IMR-90 (cell line): ENCODE measurements around the gene AP3S1. TPM values are rescaled to one million over a fixed set of nuclear protein-coding genes. Genes with fewer than 3 reads are reported as not detected.

ENCODE experiments used
- ATAC-seq: fragments of 200-7000 bp; cut with Tn5 transposase; 2 replicates; pipeline ENCODE4 v1.9.1; 2020; ENCODE audit warnings: low read depth, mild to moderate bottlenecking, moderate library complexity
- BruUV-seq: library from RNA; stranded (reverse); fragments of 400-500 nt; replicated peaks from 2 replicates; lab custom pipeline; 2021; lab: Mats Ljungman, UMichigan
- CTCF ChIA-PET: fragments of 300-600 bp; formaldehyde crosslinking; extraction: SDS; loops from one replicate; lab custom pipeline; 2021; ENCODE audit warnings: antibody characterized with exemption; lab: Yijun Ruan, JAX
- POLR2A ChIA-PET: fragments of 300-600 bp; sonication (Branson Sonifier 250); formaldehyde crosslinking; loops from one replicate; lab custom pipeline; 2022; ENCODE audit warnings: antibody characterized with exemption; ENCODE audit not compliant: unreplicated experiment; lab: Charles Lee
- DNase-seq: peaks from one replicate; pipeline ENCODE4 v3.0.0; 2013
- H2AFZ ChIP-seq: replicated peaks from 2 replicates; pipeline ENCODE3; 2013; ENCODE audit warnings: low read length, mild to moderate bottlenecking; ENCODE audit not compliant: poor library complexity
- H2AK5ac ChIP-seq: 2 replicates; pipeline ENCODE4 v1.6.1; 2013; ENCODE audit warnings: low read depth, low read length, inconsistent platforms
- H2AK9ac ChIP-seq: replicated peaks from 2 replicates; pipeline ENCODE3; 2013; ENCODE audit warnings: mild to moderate bottlenecking, low read depth, low read length, moderate library complexity; ENCODE audit not compliant: poor library complexity
- H2BK120ac ChIP-seq: 2 replicates; pipeline ENCODE4 v1.6.1; 2013; ENCODE audit warnings: low read depth, low read length, inconsistent platforms
- H2BK15ac ChIP-seq: 3 replicates; pipeline ENCODE4 v1.6.1; 2013; ENCODE audit warnings: low read depth, low read length, inconsistent platforms
- H2BK20ac ChIP-seq: 2 replicates; pipeline ENCODE4 v1.6.1; 2013; ENCODE audit warnings: low read depth, mild to moderate bottlenecking, inconsistent platforms, low read length, moderate library complexity
- H2BK5ac ChIP-seq: 2 replicates; pipeline ENCODE4 v1.6.1; 2013; ENCODE audit warnings: mild to moderate bottlenecking, low read depth, low read length, inconsistent platforms; ENCODE audit not compliant: poor library complexity, severe bottlenecking
- H3K14ac ChIP-seq: replicated peaks from 2 replicates; pipeline ENCODE4 v1.6.1; 2013; ENCODE audit warnings: low read depth, low read length, inconsistent platforms
- H3K18ac ChIP-seq: 2 replicates; pipeline ENCODE4 v1.6.1; 2013; ENCODE audit warnings: low read depth, low read length, control low read depth
- H3K23ac ChIP-seq: 2 replicates; pipeline ENCODE4 v1.6.1; 2013; ENCODE audit warnings: low read depth, low read length, inconsistent platforms
- H3K27ac ChIP-seq: 2 replicates; pipeline ENCODE4 v1.5.1; 2013; ENCODE audit warnings: mild to moderate bottlenecking, control low read depth, low read length; ENCODE audit not compliant: insufficient read depth
- H3K27me3 ChIP-seq: 2 replicates; pipeline ENCODE4 v1.6.1; 2013; ENCODE audit warnings: low read length; ENCODE audit not compliant: control insufficient read depth, insufficient read depth
- H3K36me3 ChIP-seq: 2 replicates; pipeline ENCODE4 v1.6.1; 2013; ENCODE audit warnings: low read length, mixed read lengths; ENCODE audit not compliant: control insufficient read depth, insufficient read depth
- H3K4ac ChIP-seq: 2 replicates; pipeline ENCODE4 v1.6.1; 2013; ENCODE audit warnings: low read depth, low read length, inconsistent platforms
- H3K4me1 ChIP-seq: 2 replicates; pipeline ENCODE4 v1.6.1; 2013; ENCODE audit warnings: low read length, mixed read lengths; ENCODE audit not compliant: control insufficient read depth, insufficient read depth
- H3K4me2 ChIP-seq: 2 replicates; pipeline ENCODE4 v1.6.1; 2013; ENCODE audit warnings: low read depth, mild to moderate bottlenecking, control low read depth, low read length, moderate library complexity
- H3K4me3 ChIP-seq: 2 replicates; pipeline ENCODE4 v1.5.1; 2013; ENCODE audit warnings: low read depth, mild to moderate bottlenecking, control low read depth, low read length, moderate library complexity; ENCODE audit not compliant: insufficient read depth
- H3K56ac ChIP-seq: 2 replicates; pipeline ENCODE4 v1.6.1; 2013; ENCODE audit warnings: low read length, inconsistent platforms; ENCODE audit not compliant: insufficient read depth; ENCODE audit errors: extremely low read depth
- H3K79me1 ChIP-seq, 2 experiments: 2 replicates each; pipeline ENCODE4 v1.6.1; 2013; ENCODE audit warnings: low read length in 2 of 2, inconsistent platforms in 1 of 2, low read depth in 1 of 2
- H3K9ac ChIP-seq: 2 replicates; pipeline ENCODE4 v1.6.1; 2013; ENCODE audit warnings: low read depth, low read length, control low read depth
- H3K9me1 ChIP-seq: 2 replicates; pipeline ENCODE4 v1.6.1; 2013; ENCODE audit warnings: low read length, inconsistent platforms; ENCODE audit not compliant: insufficient read depth
- H3K9me3 ChIP-seq: 2 replicates; pipeline ENCODE4 v1.6.1; 2013; ENCODE audit warnings: low read length; ENCODE audit not compliant: control insufficient read depth, insufficient read depth
- H4K20me1 ChIP-seq: 2 replicates; pipeline ENCODE4 v1.6.1; 2013; ENCODE audit warnings: low read length, inconsistent platforms; ENCODE audit not compliant: insufficient read depth
- H4K5ac ChIP-seq: 2 replicates; pipeline ENCODE4 v1.6.1; 2013; ENCODE audit warnings: mild to moderate bottlenecking, low read depth, low read length, control low read depth
- H4K8ac ChIP-seq, 2 experiments: 2 replicates each; pipeline ENCODE4 v1.6.1; 2013; ENCODE audit warnings: low read depth in 2 of 2, low read length in 2 of 2, control low read depth in 1 of 2, inconsistent platforms in 1 of 2
- H4K91ac ChIP-seq: 2 replicates; pipeline ENCODE4 v1.6.1; 2013; ENCODE audit warnings: low read depth, low read length, inconsistent platforms; ENCODE audit not compliant: insufficient read depth
- BHLHE40 ChIP-seq: fragments of 150-350 bp; IDR thresholded peaks from 2 replicates; pipeline ENCODE4 v1.6.1; 2016; ENCODE audit warnings: mild to moderate bottlenecking, low read depth, low read length
- CEBPB ChIP-seq: IDR thresholded peaks from 2 replicates; pipeline ENCODE4 v1.6.1; 2012; ENCODE audit warnings: low read depth, low read length, improper control_type of control experiment
- CHD1 ChIP-seq: IDR thresholded peaks from 2 replicates; pipeline ENCODE4 v1.6.1; 2012; ENCODE audit warnings: low read depth, low read length, improper control_type of control experiment
- FOS ChIP-seq: fragments of 150-350 bp; IDR thresholded peaks from 2 replicates; pipeline ENCODE4 v1.6.1; 2016; ENCODE audit warnings: low read depth, low read length
- MAFK ChIP-seq: IDR thresholded peaks from 2 replicates; pipeline ENCODE4 v1.6.1; 2012; ENCODE audit warnings: low read depth, low read length, improper control_type of control experiment
- MXI1 ChIP-seq: IDR thresholded peaks from 2 replicates; pipeline ENCODE4 v1.6.1; 2012; ENCODE audit warnings: low read depth, mild to moderate bottlenecking, low read length, moderate library complexity, borderline replicate concordance
- NFE2L2 ChIP-seq: fragments of 150-350 bp; IDR thresholded peaks from 2 replicates; pipeline ENCODE4 v1.6.1; 2016; ENCODE audit warnings: low read depth, mild to moderate bottlenecking, low read length
- POLR2A ChIP-seq: IDR thresholded peaks from 2 replicates; pipeline ENCODE4 v1.6.1; 2012; ENCODE audit warnings: mild to moderate bottlenecking, low read depth, low read length
- RAD21 ChIP-seq: IDR thresholded peaks from 2 replicates; pipeline ENCODE4 v1.6.1; 2012; ENCODE audit warnings: low read length, improper control_type of control experiment
- RCOR1 ChIP-seq: IDR thresholded peaks from 2 replicates; pipeline ENCODE4 v1.6.1; 2012; ENCODE audit warnings: mild to moderate bottlenecking, low read length, improper control_type of control experiment; ENCODE audit not compliant: insufficient replicate concordance
- RFX5 ChIP-seq: IDR thresholded peaks from 2 replicates; pipeline ENCODE4 v1.8.0; 2012; ENCODE audit warnings: low read depth, mild to moderate bottlenecking, low read length, moderate library complexity
- SMC3 ChIP-seq: fragments of 150-350 bp; IDR thresholded peaks from 2 replicates; pipeline ENCODE4 v1.6.1; 2016; ENCODE audit warnings: low read depth, mild to moderate bottlenecking, antibody characterized with exemption, low read length, moderate library complexity
- WGBS, 2 experiments: methylation state at CpG; one replicate each; pipeline versions ENCODE4 v1.1.5 to v1.1.7; 2013; ENCODE audit warnings: missing lambda C conversion rate in 2 of 2; ENCODE audit not compliant: insufficient read length in 1 of 2; ENCODE audit errors: extremely low coverage in 2 of 2; 5-methylcytosine and 5-hydroxymethylcytosine counted together
- dilution Hi-C: fragments of 300-500 bp; cut with HindIII; formaldehyde crosslinking; loops from one replicate; pipeline ENCODE4 v1.14.3; 2018; ENCODE audit warnings: low sequenced_read_pairs; ENCODE audit not compliant: unreplicated experiment
- in situ Hi-C: fragments of 300-500 bp; cut with MboI; formaldehyde crosslinking; loops from 3 replicates; pipeline ENCODE4 v1.14.3; 2019; ENCODE audit warnings: low sequenced_read_pairs, inconsistent platforms, mixed read lengths
- intact Hi-C: fragments of 100-400 bp; cut with micrococcal nuclease; formaldehyde crosslinking; loops from 2 replicates; pipeline ENCODE4 v1.10.0; 2022
- polyA plus RNA-seq, 3 experiments: library from polyadenylated mRNA; depleted of rRNA; stranded (reverse); fragments of >200 nt; gene quantifications; 2 replicates each; pipeline ENCODE4 v1.2.3, GENCODE V29; 2012; ENCODE audit warnings: low replicate concordance in 1 of 3
- total RNA-seq: library from RNA; depleted of rRNA; stranded (reverse); fragments of >200 nt; gene quantifications from 2 replicates; pipeline ENCODE4 v1.2.3, GENCODE V29; 2012
- TF ChIP-seq, protein P1 (sequence below): fragments of 150-350 bp; IDR thresholded peaks from 2 replicates; pipeline ENCODE4 v1.6.1; 2016; ENCODE audit warnings: low read depth, mild to moderate bottlenecking, low read length, moderate library complexity, borderline replicate concordance
- TF ChIP-seq, protein P2 (sequence below): conservative IDR thresholded peaks from 2 replicates; pipeline ENCODE4 v1.5.1; 2012; ENCODE audit warnings: mild to moderate bottlenecking, low read depth, low read length, improper control_type of control experiment
- TF ChIP-seq, protein P3 (sequence below): fragments of 150-350 bp; IDR thresholded peaks from 2 replicates; pipeline ENCODE4 v1.6.1; 2017; ENCODE audit warnings: mild to moderate bottlenecking, antibody characterized with exemption, low read length, low read depth

AP3S1 gene
- total and polyA plus RNA-seq, 2 of the 4 experiments (the other 2 are of a cell fraction) = 21.9 to 73.1 TPM

DNA sequence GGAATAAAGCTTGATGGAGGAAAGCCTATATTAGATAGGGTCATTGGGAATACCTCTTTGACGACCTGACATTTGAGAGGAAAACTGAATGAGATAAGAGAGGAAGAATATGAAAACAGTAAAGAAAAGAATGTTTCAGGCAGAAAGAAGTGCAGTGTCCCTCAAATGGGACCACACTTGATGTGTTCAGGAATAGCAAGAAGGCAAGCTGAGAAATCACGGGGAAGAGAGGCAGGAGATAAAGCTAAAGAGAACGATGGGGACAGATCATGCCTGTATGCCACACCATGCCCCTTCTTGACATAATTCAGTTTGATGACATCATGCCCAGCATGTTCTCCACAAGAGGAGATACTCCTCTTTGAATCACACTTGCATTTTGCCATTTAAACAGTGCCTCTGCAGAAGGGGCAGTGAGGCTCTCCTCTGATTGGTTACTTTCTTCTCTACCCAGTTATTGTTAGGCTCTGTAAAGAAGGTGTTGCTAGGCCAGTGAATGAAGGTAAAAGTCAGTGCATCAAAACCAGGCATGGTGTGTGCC, 7.6 kb downstream of the AP3S1 start:
- dilution Hi-C loops = no loop called here
- DNase-seq (no peak), ATAC-seq (no peak)
- no peak overlapping the region for H3K4me2 ChIP-seq
- no peak overlapping the region for H2AK5ac ChIP-seq
- no peak overlapping the region for H3K9ac ChIP-seq
- H3K9me1 ChIP-seq = peaks cover 5% of the 10 kb centered on the region; the same call in 1 of the 2 replicates
- ChIA-PET CTCF (no interaction called here), POLR2A (no interaction called here)
- no peak overlapping the region; the same call in 1 of the 2 replicates for H3K14ac ChIP-seq
- H3K36me3 ChIP-seq = no peaks in the 10 kb centered on the region
- no peak overlapping the region for H3K18ac ChIP-seq
- H3K27ac ChIP-seq = no peak overlapping the region
- no peak overlapping the region for H4K91ac ChIP-seq
- H2BK15ac ChIP-seq = no peak overlapping the region
- H3K23ac ChIP-seq = no peak overlapping the region
- no peak overlapping the region for H3K4me3 ChIP-seq
- intact Hi-C loops = no loop called here
- H2BK5ac ChIP-seq = no peak overlapping the region
- H3K27me3 ChIP-seq = no peaks in the 10 kb centered on the region
- H2BK120ac ChIP-seq = no peak overlapping the region
- no peak overlapping the region for H3K4ac ChIP-seq
- WGBS, 2 experiments = 88% methylated on average over 3 of the region's 3 CpGs; no CpG with 5 or more reads in 1 of the 2 experiments
- H3K56ac ChIP-seq = no peak overlapping the region
- no peak overlapping the region for H2AFZ ChIP-seq
- H2AK9ac ChIP-seq = no peak overlapping the region
- in situ Hi-C loops = loop anchor here (25.0 kb wide), 1 partner anchor 562 kb away; the partner anchor contains the start of gene CCDC112
- TF ChIP-seq, protein P1, sequence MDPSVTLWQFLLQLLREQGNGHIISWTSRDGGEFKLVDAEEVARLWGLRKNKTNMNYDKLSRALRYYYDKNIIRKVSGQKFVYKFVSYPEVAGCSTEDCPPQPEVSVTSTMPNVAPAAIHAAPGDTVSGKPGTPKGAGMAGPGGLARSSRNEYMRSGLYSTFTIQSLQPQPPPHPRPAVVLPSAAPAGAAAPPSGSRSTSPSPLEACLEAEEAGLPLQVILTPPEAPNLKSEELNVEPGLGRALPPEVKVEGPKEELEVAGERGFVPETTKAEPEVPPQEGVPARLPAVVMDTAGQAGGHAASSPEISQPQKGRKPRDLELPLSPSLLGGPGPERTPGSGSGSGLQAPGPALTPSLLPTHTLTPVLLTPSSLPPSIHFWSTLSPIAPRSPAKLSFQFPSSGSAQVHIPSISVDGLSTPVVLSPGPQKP = no peak
- no peak for TF ChIP-seq BHLHE40
- TF ChIP-seq CHD1 = no peak
- no peak for TF ChIP-seq POLR2A
- no peak for TF ChIP-seq FOS
- no peak for TF ChIP-seq SMC3
- TF ChIP-seq, protein P2, sequence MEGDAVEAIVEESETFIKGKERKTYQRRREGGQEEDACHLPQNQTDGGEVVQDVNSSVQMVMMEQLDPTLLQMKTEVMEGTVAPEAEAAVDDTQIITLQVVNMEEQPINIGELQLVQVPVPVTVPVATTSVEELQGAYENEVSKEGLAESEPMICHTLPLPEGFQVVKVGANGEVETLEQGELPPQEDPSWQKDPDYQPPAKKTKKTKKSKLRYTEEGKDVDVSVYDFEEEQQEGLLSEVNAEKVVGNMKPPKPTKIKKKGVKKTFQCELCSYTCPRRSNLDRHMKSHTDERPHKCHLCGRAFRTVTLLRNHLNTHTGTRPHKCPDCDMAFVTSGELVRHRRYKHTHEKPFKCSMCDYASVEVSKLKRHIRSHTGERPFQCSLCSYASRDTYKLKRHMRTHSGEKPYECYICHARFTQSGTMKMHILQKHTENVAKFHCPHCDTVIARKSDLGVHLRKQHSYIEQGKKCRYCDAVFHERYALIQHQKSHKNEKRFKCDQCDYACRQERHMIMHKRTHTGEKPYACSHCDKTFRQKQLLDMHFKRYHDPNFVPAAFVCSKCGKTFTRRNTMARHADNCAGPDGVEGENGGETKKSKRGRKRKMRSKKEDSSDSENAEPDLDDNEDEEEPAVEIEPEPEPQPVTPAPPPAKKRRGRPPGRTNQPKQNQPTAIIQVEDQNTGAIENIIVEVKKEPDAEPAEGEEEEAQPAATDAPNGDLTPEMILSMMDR = no peak
- no peak for TF ChIP-seq RFX5
- TF ChIP-seq RAD21 = no peak
- TF ChIP-seq, protein P3, sequence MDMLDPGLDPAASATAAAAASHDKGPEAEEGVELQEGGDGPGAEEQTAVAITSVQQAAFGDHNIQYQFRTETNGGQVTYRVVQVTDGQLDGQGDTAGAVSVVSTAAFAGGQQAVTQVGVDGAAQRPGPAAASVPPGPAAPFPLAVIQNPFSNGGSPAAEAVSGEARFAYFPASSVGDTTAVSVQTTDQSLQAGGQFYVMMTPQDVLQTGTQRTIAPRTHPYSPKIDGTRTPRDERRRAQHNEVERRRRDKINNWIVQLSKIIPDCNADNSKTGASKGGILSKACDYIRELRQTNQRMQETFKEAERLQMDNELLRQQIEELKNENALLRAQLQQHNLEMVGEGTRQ = no peak
- no peak for TF ChIP-seq CEBPB
- no peak for TF ChIP-seq RCOR1
- no peak for TF ChIP-seq MAFK
- no peak for TF ChIP-seq NFE2L2
- TF ChIP-seq MXI1 = no peak
- H3K4me1 ChIP-seq = peaks cover 5% of the 10 kb centered on the region; the same call in 1 of the 2 replicates
- H3K79me1 ChIP-seq = peaks cover 25 to 54% of the 10 kb centered on the region in 2 experiments
- H4K8ac ChIP-seq = no peak overlapping the region
- peaks cover 48% of the 10 kb centered on the region for H4K20me1 ChIP-seq
- no peaks in the 10 kb centered on the region for H3K9me3 ChIP-seq
- H2BK20ac ChIP-seq = no peak overlapping the region
- H4K5ac ChIP-seq = no peak overlapping the region
- BruUV-seq = no TSS peak
